Sigmoid colon (tissue), 4 donors: ENCODE data around the gene AIG1.

Experiments used
- EP300 ChIP-seq, 4 donors: sonication (generic); formaldehyde crosslinking; IDR thresholded peaks; one replicate each; pipeline ENCODE4 v1.6.1; 2017; ENCODE audit warnings: antibody characterized with exemption in 4 of 4
- POLR2A ChIP-seq, 2 donors: fragments of 450-650 bp; IDR thresholded peaks; one replicate each; pipeline ENCODE4 v1.6.1; 2016; ENCODE audit warnings: antibody characterized with exemption in 2 of 2, mild to moderate bottlenecking in 2 of 2, moderate library complexity in 2 of 2
- POLR2AphosphoS5 ChIP-seq, 4 donors: sonication (generic); formaldehyde crosslinking; IDR thresholded peaks; one replicate each; pipeline ENCODE4 v1.6.1; 2017; ENCODE audit warnings: antibody characterized with exemption in 4 of 4
- TF ChIP-seq, protein P1 (sequence below), 4 experiments: fragments of 450-650 bp in 3 of 4; fragments of 200-600 bp in 1 of 4; IDR thresholded peaks; one replicate each; pipeline ENCODE4 v1.5.1; 2016 to 2019; ENCODE audit warnings: antibody characterized with exemption in 4 of 4, mild to moderate bottlenecking in 3 of 4, moderate library complexity in 2 of 4

DNA sequence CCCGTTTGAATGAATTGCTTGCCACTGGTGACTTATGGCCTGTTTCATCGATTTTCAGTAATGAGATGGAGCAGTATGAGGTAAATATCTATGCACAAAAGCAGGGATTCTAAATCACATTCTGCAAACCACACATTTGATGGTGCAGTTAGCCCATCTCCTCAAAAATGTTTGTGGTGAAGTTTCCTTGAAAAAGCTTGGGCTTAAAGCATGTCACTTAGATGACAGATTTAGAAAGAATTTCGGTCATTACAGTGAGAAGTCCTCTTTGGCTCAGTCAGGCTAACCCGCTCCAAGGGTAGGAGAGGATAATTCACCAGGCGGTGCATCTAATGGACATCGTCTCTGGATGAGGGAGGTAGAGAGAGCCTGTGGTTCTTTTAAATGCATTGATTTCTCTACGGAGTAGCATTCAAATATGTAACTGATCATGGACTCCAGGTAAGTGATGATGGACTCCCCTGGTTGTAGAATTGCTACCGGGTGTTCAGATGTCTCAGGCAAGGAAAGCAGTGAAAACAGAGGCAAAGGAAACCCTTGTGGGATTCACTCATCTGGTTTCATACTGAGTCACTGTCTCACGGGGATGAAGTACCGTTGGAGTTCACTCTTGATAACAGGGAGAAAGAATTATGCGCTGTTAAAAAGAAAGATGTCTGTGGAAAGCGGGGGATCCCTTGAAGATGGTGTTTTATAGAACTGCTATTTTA is 65.3 kb downstream of the AIG1 start:
- TF ChIP-seq POLR2A (IDR thresholded peaks at IDR 0.05) (no peak), EP300 (IDR thresholded peaks at IDR 0.05) (no peak), POLR2AphosphoS5 (IDR thresholded peaks at IDR 0.05) (no peak)
- TF ChIP-seq, protein P1, sequence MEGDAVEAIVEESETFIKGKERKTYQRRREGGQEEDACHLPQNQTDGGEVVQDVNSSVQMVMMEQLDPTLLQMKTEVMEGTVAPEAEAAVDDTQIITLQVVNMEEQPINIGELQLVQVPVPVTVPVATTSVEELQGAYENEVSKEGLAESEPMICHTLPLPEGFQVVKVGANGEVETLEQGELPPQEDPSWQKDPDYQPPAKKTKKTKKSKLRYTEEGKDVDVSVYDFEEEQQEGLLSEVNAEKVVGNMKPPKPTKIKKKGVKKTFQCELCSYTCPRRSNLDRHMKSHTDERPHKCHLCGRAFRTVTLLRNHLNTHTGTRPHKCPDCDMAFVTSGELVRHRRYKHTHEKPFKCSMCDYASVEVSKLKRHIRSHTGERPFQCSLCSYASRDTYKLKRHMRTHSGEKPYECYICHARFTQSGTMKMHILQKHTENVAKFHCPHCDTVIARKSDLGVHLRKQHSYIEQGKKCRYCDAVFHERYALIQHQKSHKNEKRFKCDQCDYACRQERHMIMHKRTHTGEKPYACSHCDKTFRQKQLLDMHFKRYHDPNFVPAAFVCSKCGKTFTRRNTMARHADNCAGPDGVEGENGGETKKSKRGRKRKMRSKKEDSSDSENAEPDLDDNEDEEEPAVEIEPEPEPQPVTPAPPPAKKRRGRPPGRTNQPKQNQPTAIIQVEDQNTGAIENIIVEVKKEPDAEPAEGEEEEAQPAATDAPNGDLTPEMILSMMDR (IDR thresholded peaks at IDR 0.05), result no peak
